Lower leg skin (tissue), 3 donors: Measurements from ENCODE around the gene LNX1.

Source experiments
- POLR2A ChIP-seq, 2 donors: fragments of 450-650 bp; IDR thresholded peaks; one replicate each; pipeline ENCODE4 v1.6.1; 2016 to 2017; ENCODE audit warnings: antibody characterized with exemption in 2 of 2, mild to moderate bottlenecking in 1 of 2, moderate library complexity in 1 of 2
- TF ChIP-seq, protein P1 (sequence below), 3 donors: fragments of 450-650 bp; IDR thresholded peaks; one replicate each; pipeline ENCODE4 v1.5.1; 2016; ENCODE audit warnings: antibody characterized with exemption in 3 of 3, mild to moderate bottlenecking in 3 of 3, moderate library complexity in 2 of 3

DNA sequence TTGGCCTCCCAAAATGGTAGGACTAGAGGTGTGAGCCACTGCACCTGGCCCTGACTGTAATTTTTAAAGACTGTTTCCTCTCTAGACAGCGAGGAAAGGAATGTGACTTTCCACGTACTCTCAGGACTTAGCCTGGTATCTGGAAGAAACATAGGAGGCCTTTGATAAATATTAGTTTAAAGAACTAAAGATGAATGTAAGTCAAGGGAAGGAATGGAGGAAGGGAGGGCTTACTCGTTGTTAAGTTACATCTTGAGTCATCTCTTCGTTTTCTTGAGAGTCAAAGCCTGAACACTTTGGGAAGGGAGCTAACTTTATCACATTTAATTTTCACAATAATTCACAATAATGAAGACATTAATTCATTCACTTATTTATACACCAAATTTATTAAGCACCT lies 7.2 kb upstream of the LNX1 start:
- no peak for TF ChIP-seq POLR2A (IDR thresholded peaks at IDR 0.05)
- TF ChIP-seq, protein P1, sequence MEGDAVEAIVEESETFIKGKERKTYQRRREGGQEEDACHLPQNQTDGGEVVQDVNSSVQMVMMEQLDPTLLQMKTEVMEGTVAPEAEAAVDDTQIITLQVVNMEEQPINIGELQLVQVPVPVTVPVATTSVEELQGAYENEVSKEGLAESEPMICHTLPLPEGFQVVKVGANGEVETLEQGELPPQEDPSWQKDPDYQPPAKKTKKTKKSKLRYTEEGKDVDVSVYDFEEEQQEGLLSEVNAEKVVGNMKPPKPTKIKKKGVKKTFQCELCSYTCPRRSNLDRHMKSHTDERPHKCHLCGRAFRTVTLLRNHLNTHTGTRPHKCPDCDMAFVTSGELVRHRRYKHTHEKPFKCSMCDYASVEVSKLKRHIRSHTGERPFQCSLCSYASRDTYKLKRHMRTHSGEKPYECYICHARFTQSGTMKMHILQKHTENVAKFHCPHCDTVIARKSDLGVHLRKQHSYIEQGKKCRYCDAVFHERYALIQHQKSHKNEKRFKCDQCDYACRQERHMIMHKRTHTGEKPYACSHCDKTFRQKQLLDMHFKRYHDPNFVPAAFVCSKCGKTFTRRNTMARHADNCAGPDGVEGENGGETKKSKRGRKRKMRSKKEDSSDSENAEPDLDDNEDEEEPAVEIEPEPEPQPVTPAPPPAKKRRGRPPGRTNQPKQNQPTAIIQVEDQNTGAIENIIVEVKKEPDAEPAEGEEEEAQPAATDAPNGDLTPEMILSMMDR (IDR thresholded peaks at IDR 0.05): no peak
